Endometrium (tissue), 2 donors: ENCODE results near the gene NXPE1.

Source experiments
- FAIRE-seq: peaks from 2 replicates; lab custom pipeline; 2012; peaks lifted over from hg19 to GRCh38; lab: Jason Lieb, UNC
- donor health status: control.
- donor health status: control.

The NXPE1 gene

DNA sequence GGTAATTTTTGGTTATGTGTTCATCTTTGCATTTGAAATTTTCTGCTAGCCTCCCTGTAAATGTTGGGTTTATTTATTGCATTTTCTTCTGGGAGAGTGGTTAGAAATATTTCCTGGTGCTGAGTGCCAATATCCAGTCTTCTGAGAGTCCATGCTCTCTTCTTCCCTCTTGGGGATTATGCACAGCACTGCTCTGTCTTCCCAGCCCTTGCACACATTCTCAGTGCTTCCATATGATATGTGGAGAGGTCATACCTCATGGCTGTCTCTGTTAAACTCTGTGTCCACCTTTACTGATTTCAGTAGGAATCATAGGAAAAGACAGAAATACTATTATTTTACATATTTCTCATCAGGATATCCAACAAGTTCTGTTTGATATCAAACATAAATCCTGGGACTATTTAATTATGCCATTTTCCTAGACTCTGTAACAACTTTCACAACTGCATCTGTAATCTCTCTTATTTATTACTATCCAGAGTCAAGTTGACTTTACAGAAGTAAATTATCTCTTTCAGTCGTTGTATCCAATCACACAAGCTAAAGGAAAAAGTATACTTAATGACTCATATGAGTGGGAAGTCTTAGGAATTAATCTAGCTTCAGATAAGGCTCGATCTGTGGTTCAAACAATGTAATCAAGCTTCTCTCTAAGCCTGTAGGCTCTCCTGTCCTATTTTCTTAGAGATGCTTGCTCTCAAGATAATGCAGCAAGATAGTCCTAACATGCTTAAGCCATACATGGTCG, 2.7 kb upstream of the NXPE1 start:
- peak; percentile 85 for FAIRE-seq

DNA sequence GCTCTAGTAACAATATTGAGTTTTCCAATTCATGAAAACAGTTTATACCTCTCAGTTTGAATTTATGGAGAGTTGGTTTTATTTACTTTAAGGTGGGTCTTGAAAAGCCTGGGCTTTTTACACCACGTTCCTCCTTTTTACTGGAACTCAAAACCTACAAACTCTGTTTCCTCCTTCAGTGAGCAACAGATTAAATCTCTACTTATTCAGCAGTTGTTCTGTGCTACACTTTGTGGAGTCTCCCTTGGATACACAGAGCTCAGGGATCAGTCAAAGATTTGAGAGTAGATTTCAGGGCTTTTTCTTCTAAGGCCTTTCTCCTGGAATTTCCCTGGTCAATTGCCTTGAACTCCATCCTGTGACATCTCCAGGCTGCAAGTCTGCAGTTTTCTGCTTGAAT, 3.5 kb downstream of the NXPE1 start:
- no peak for FAIRE-seq

DNA sequence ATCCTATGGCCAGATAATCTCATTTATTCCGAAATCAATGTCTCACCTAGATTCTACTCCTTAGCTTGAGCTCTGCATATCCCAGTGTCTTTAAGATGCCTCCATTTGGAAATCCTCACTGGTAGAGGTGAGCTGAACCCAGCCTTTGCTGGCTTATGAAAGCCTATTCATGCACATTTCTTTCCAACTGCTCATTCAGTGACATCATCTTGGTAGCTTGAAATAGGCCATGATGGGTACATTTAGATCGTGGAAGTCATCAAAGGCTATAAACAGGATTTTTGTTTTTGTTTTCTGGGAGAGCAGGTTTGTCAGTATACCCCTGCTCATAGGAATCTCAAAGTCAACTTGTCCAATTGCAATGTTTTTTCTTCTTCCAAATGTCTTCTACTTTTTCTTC, 6.0 kb downstream of the NXPE1 start:
- no peak for FAIRE-seq

DNA sequence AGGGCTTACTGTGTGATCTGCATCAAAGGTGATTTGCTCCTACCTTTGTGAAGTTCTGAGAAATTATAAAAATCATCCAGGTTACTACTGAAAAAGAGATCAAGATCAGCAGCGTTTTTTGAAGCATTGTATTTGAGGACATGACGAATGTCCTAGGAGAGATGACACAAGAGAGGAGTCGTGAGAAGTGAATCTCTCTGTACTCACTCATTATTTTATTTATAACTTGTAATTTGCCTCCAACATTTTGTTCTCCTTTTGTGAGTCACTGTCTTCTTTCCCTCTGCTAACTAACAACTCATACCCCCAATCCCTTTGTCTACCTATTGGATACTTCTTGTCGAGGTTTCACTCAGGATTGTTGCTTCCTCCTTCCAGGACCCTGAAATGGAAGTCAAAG, 8.6 kb downstream of the NXPE1 start:
- no peak for FAIRE-seq

DNA sequence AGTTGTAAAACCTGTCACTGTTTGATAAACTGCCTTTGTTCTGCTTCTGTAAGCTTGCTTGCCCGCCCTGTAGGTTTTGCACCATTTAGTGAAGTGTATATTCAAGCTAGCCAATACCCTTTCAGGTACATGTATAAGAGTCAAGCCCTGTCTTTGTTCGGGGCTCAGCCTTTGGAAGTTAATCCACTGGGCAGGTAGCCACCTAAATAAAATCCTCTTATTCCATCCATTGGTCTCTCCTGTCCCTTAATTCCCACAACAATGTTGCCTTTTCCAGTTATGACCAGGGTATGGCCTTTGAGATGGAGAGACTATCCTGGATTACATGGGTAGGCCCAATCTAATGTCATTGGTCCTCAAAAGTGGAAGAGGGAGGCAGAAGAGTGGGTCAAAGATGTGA, 34.0 kb downstream of the NXPE1 start:
- FAIRE-seq = no peak

DNA sequence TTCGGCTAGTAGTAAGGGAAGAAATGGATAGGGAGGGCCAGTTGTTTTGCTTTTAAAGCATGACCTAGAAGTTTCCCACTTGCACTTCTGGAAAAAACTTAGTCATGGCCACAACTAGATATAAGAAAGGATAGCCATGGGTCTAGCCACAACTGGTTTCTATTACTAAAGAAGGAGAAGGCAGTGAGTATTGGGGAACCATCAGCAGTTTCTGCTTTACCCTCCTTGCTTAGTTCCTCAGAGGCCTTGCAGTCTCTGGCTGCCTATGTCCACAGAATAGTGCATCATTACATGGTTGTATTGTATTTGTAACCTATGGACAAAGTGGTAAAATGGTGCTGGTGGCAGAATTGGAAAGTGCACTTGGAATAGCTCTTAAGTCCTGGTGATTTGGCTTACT, 35.6 kb downstream of the NXPE1 start:
- FAIRE-seq = no peak

DNA sequence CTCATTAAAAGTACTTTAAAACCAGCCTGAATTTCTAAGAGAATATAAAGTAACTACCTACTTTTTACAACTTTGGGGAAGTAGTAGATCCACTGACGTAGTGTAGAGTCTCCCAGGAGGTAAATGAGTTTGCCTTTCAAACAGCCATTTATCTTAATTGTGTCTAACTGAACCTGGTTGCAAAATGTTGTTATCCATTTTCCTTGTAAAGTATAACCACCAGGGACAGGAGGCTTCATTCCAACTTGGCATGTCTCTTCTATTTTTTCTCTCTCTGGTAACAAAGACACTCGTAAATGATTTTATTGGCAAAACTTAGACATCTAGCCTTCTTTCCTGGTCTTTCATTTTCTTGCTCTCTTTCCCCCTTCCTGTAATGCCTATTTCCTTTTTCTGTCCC, 36.9 kb downstream of the NXPE1 start:
- FAIRE-seq = no peak

DNA sequence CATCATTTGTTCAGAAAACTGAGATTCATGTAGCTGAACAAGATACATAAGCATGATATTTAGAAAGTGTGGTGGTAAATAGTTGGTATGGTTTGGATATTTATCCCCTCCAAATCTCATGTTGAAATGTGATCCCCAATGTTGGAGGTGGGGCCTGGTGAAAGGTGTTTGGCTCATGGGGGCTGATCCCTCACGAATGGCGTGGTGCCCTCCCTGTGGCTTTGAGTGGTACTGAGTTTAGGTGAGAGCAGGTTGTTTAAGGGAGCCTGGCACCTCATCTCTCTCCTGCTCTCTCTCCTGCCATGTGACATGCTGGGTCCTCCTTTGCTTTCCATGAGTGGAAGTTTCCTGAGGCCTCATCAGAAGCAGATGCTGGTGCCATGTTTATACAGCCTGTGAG, 48.1 kb downstream of the NXPE1 start:
- FAIRE-seq = no peak

DNA sequence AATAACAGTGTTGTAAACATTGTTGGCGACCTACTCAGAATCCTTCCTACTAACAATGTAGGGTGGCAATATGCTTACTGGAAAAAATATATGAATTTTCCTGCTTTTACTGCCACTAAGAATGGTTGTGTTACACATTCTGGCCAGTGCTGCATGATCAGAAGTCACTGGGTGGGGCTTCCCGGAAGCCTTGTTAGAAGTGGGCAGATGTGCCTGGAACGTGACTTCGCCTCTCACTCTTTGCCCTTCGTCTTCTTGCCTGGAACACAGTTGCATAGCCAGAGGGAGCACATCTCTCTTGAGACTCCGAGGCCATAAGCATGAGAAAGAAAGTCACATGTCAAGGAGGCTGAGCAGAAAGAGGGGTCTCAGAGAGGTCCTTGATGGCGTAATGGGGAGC, 48.6 kb downstream of the NXPE1 start:
- no peak for FAIRE-seq

DNA sequence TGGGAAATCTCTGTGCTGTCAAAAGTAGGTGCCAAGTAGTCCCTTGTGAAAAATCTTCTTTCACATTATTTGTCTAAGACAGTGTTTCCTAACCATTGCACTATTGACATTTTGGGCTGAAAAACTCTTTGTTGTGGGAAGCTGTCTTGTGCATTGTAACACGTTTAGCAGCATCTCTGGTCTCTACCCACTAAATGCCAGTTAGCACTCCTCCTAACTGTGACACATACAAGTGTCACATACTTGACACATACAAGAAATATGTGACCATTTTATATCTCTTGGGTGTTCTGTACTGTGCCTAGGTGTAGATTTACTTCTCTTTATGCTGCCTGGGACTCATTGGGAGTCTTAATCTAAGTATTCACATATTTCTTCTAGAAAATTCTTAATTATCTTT, 57.8 kb downstream of the NXPE1 start:
- FAIRE-seq = no peak

DNA sequence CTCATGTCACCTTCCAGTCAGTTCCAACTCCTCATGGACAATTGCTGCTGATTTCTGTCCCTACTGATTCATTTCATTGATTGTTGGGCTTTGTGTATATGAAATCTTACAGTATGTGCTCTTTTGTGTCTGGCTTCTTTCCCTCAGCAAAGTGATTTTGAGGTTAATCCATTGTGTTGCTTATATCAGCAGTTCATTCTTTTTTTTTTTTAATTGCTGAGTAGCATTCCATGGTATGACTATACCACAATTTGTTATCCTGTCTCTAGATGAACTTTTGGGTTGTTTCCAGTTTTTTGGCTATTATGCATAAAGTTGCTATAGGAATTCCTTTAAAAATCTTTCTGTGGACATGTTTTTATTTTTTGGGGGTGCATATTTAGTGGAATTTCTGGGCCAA, 59.9 kb downstream of the NXPE1 start:
- FAIRE-seq = no peak

DNA sequence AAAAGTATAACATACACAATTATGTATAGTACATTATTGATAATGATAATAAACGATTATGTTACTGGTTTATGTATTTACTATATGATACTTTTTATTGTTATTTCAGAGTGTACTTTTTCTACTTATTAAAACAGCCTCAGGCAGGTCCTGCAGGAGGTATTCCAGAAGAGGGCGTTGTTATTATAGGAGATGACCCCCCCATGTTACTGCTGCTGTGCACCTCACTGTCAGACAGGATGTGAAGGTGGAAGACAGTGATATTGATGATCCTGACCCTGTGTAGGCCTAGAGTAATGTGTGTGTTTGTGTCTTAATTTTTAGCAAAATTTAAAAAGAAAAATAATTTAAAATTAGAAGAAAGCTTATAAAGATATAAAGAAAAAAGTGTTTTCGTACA, 62.8 kb downstream of the NXPE1 start:
- FAIRE-seq = no peak

DNA sequence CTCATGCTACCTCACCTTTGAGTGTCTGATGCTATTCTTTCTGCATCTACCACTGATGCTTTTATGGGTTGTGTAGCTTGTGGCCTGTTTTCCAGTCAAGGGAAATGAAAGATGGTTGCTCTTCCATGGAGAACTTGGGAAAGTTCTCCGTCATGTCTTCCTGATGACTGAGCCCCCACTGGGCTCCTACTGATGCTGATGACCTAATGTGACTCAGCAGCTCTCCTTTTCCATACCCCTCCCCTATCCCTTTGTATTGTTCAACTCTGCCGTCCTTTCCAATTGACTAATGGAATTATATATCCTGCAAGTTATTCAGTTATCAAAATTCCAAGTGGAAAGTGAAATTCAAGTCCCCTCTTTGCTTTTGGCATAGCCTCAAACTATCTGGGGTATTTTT, 75.8 kb downstream of the NXPE1 start:
- FAIRE-seq = no peak

DNA sequence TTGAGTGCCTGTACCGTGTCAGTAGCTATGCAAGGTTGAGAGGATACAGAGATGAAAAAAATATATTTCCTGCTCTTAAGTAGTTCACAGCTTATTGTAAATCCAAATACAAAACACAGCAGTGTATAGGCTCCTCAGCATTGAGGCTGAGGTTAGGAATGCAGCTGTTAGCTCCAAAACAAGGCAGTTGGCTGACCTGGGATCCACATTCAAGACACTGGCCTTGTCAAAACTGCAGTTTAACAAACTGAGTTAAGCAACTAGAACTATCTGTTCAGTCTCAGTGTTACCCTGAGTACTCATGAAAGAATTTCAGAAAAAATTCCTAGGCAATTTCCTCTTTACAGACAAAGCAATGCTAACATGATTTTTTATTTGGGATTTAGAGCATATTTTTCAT, 77.6 kb downstream of the NXPE1 start:
- no peak for FAIRE-seq

DNA sequence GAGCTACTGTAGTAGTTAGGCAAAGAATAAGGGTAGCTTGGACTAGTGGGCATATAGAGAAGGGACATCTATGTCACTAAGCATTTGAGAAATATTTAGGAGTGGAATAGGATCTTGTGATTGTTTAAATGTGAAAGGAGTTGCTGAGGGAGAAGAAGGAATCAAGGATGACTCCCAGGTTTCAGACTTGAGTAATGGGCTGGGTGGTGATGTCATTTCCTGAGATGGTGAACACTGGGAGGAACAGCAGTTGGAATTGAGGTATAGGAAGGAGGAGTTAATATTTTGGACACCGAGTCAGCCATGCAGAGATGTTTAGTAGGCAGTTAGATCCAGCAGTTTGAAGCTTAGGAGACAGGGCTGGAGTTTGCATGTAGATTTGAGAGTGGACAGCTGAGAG, 80.3 kb downstream of the NXPE1 start:
- no peak for FAIRE-seq

DNA sequence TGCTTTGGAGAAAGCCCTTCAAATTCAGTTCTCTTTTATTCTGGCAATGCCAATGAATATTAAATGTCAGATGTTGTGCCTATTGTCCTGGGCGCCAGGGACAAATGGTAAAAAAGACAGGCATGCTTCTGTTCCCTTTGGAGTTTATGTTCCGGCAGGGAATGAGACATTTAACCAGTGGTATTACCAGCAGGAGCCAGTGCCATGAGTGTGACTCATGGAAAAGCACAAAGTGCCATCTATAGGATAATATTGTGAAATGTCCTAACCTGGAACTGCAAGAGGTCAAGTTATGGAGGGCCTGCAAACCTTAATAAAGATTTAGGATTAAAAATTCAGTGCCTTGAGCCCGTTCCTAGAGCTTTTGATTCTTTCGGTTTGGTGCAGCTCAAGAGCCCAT, 80.9 kb downstream of the NXPE1 start:
- no peak for FAIRE-seq

DNA sequence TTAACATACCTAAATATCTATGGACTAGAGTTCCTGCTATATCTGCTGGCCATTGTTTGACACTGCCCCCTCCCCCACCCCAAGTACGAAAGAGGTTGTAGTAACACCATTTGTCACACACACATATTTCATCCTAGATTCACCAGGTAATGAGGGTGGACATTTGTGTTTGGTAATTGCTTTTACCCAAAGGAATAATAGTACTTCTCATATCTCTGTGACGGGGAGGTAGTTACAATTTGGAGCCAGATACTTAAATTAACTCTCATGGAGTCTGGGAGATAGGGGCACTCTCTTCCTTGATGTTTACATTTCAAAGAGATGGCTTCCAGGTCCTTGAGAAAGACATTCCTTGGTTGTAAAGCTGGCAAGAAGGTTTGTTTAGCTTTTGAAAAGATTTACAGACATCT, 81.7 kb downstream of the NXPE1 start:
- no peak for FAIRE-seq

DNA sequence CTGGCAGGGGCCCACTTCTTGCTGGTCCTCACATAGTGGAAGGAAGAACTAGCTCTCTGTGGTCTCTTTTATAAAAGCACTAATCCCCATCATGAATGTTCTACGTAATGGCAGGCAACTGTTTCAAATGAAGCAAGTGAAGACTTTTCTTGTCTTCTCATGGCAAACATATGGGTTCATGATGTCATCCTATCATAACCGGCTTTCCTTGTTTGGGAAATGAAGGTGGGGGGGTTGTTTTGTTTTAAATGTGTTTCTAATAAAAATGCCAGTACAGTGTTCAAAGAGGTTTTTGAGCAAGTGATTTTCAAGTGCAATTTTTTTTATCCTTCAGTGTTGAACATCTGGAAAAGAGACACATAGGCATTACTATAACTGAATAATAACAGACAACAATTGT, 87.0 kb downstream of the NXPE1 start:
- no peak for FAIRE-seq
